Endodermal cell (in vitro differentiated cells): ENCODE measurements around the gene ANKMY1. TPM values are rescaled to one million over a fixed set of nuclear protein-coding genes. Genes with fewer than 3 reads are reported as not detected.
"Not testable (repeated sequence)": the region's sequence is repeated elsewhere in the genome, so short reads cannot be mapped to it uniquely, and the experiment has no call there.

ENCODE experiments used
- DNase-seq: peaks from one replicate; pipeline ENCODE4 v3.0.0-alpha.2; 2017
- H3K27ac ChIP-seq: 2 replicates; pipeline ENCODE4 v1.5.1; 2013; ENCODE audit warnings: mild to moderate bottlenecking, low read depth, low read length, moderate library complexity
- H3K27me3 ChIP-seq: 2 replicates; pipeline ENCODE4 v1.6.1; 2013; ENCODE audit warnings: mild to moderate bottlenecking, low read length, moderate library complexity; ENCODE audit not compliant: insufficient read depth, control insufficient read depth, poor library complexity, severe bottlenecking
- H3K36me3 ChIP-seq: 2 replicates; pipeline ENCODE4 v1.7.0; 2013; ENCODE audit warnings: mild to moderate bottlenecking, low read length, moderate library complexity; ENCODE audit not compliant: control insufficient read depth, insufficient read depth
- H3K4me1 ChIP-seq: one replicate; pipeline ENCODE4 v1.7.0; 2013; ENCODE audit warnings: low read length; ENCODE audit not compliant: control insufficient read depth, insufficient read depth
- H3K4me3 ChIP-seq: 2 replicates; pipeline ENCODE4 v1.5.1; 2013; ENCODE audit warnings: mild to moderate bottlenecking, low read length, moderate library complexity
- H3K9ac ChIP-seq: 2 replicates; pipeline ENCODE4 v1.6.1; 2013; ENCODE audit warnings: mild to moderate bottlenecking, low read length, moderate library complexity; ENCODE audit not compliant: poor library complexity, severe bottlenecking; ENCODE audit errors: extremely low read depth
- H3K9me3 ChIP-seq: 2 replicates; pipeline ENCODE4 v1.6.1; 2013; ENCODE audit warnings: mild to moderate bottlenecking, low read length, moderate library complexity; ENCODE audit not compliant: control insufficient read depth
- H3K27ac Mint-ChIP-seq: 2 replicates; pipeline ENCODE4 v1.8.0; 2020; ENCODE audit warnings: mixed read lengths
- H3K27me3 Mint-ChIP-seq: 2 replicates; pipeline ENCODE4 v1.8.0; 2021; ENCODE audit warnings: mild to moderate bottlenecking, mixed read lengths; ENCODE audit not compliant: insufficient read depth
- H3K36me3 Mint-ChIP-seq: 2 replicates; pipeline ENCODE4 v1.8.0; 2020; ENCODE audit warnings: low read depth, mixed read lengths
- H3K4me1 Mint-ChIP-seq: 2 replicates; pipeline ENCODE4 v1.8.0; 2020; ENCODE audit warnings: mixed read lengths
- H3K4me3 Mint-ChIP-seq: 2 replicates; pipeline ENCODE4 v1.8.0; 2020; ENCODE audit warnings: mild to moderate bottlenecking, moderate library complexity, mixed read lengths
- H3K9me3 Mint-ChIP-seq: 2 replicates; pipeline ENCODE4 v1.8.0; 2020; ENCODE audit warnings: mild to moderate bottlenecking, mixed read lengths
- CTCF ChIP-seq: fragments of 200-600 bp; sonication (generic); conservative IDR thresholded peaks from 2 replicates; pipeline ENCODE4 v1.5.0; 2021; ENCODE audit warnings: antibody characterized with exemption, mild to moderate bottlenecking
- WGBS, 2 experiments: methylation state at CpG; one replicate each; pipeline versions ENCODE4 v1.1.5 to v1.1.7; 2013; ENCODE audit warnings: missing lambda C conversion rate in 2 of 2, mixed read lengths in 1 of 2; ENCODE audit not compliant: insufficient coverage in 1 of 2, insufficient read length in 1 of 2; 5-methylcytosine and 5-hydroxymethylcytosine counted together
- total RNA-seq, 2 donors: library from RNA; stranded (reverse); fragmentation: NEBNext Ultra II Directional in 1 of 2; extraction: Animal tissue kit (Norgen Biotek cat#: 25700) in 1 of 2; gene quantifications; 2 replicates in 1 of 2; 3 replicates in 1 of 2; pipeline ENCODE4 v1.2.1, GENCODE V29; 2021

ANKMY1 gene
- total RNA-seq, 2 donors from 2014 or later: 7.4 to 13.3 TPM

DNA sequence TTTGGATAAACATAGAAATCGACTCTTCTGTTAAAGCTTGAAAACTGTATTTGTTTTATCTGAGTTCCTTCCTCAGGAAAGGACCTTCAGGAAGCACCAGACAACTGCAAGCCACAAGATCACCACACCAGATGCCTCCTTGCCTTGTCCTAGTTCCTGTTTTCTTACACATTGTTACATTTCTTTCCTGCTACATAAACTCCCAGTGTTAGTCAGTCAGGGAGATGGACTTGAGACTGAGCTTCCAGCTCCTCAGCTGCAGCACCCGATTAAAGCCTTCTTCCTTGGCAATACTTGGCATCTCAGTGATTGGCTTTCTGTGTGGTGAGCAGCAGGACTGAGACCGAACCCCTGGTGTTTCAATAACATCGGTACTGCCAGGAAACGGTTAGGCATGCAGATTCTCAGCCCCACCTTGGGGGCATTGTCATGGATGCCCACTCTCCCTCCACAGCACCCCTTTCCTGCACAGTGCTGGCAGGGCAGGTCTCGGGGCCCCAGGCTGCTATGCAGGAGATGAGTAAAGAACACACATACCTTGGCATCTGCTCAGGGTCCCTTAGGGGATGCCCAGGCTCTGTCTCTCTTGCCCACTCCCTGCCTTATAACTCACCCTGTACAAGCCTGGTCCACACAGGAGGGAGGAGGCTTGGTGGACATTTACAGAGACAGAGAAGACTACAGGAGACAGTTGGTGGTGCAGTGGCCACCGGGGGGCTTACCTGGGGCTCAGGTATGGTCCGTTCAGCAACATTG lies 32.6 kb downstream of the ANKMY1 start:
- no peak overlapping the region for H3K9ac ChIP-seq
- no peaks in the 10 kb centered on the region for H3K4me1 ChIP-seq
- Mint-ChIP-seq H3K9me3 (peaks cover 85% of the 10 kb centered on the region), H3K27ac (no peak overlapping the region), H3K36me3 (peaks cover 76% of the 10 kb centered on the region), H3K27me3 (peaks cover 13% of the 10 kb centered on the region), H3K4me1 (no peaks in the 10 kb centered on the region), H3K4me3 (no peak overlapping the region)
- 77 to 85% methylated on average over 5 to 8 of the region's 8 CpGs for WGBS, 2 experiments
- peaks cover 8% of the 10 kb centered on the region for H3K27me3 ChIP-seq
- H3K36me3 ChIP-seq: peaks cover 9% of the 10 kb centered on the region
- H3K9me3 ChIP-seq: peaks cover 38% of the 10 kb centered on the region
- TF ChIP-seq CTCF: no peak
- no peak overlapping the region for H3K4me3 ChIP-seq
- H3K27ac ChIP-seq: no peak overlapping the region
- peak; percentile 27 for DNase-seq

- Histone ChIP-seq H3K27ac (no peak overlapping the region), H3K4me3 (no peak overlapping the region), H3K4me1 (no peaks in the 10 kb centered on the region), H3K9ac (no peak overlapping the region), H3K27me3 (peaks cover 22% of the 10 kb centered on the region), H3K36me3 (peaks cover 9% of the 10 kb centered on the region), H3K9me3 (peaks cover 38% of the 10 kb centered on the region)
- peak; percentile 18 for DNase-seq
- Mint-ChIP-seq H3K9me3 (peaks cover 71% of the 10 kb centered on the region), H3K4me3 (no peak overlapping the region), H3K27ac (no peak overlapping the region), H3K27me3 (peaks cover 28% of the 10 kb centered on the region), H3K36me3 (peaks cover 68% of the 10 kb centered on the region), H3K4me1 (peaks cover 2% of the 10 kb centered on the region)
- WGBS, 2 experiments: 91 to 93% methylated on average over 26 to 32 of the region's 32 CpGs
- TF ChIP-seq CTCF: no peak
These were observed 34.1 kb downstream of the ANKMY1 start for GRCh38 chr2:240523451-240524281.

DNA sequence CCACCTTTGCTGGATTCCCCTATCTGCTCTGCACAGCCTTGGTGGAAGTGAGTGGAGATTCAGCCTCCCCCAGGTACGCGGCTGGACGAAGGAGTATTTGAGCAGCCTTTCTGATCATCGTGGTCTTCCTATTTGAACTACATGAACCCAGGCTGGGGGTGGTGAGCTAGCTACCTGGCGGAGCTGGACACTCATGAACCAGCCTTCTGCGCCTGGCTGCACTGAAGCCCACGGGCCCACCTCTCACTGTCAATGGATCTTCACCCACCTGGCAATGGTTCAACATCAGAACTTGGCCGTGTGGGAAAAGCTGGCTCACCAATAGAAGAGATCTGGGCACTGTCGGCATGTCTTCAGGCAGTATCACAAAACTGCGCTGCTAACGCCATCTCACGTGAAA lies 35.4 kb downstream of the ANKMY1 start:
- H3K27ac ChIP-seq: no peak overlapping the region
- H3K4me3 ChIP-seq: no peak overlapping the region
- H3K27me3 ChIP-seq: peaks cover 23% of the 10 kb centered on the region
- no peaks in the 10 kb centered on the region for H3K4me1 ChIP-seq
- no peak for TF ChIP-seq CTCF
- Mint-ChIP-seq H3K27ac (no peak overlapping the region), H3K4me3 (no peak overlapping the region), H3K36me3 (peaks cover 67% of the 10 kb centered on the region), H3K9me3 (peaks cover 71% of the 10 kb centered on the region), H3K27me3 (peaks cover 35% of the 10 kb centered on the region), H3K4me1 (peaks cover 2% of the 10 kb centered on the region)
- H3K9ac ChIP-seq: no peak overlapping the region
- peak; percentile 21 for DNase-seq
- peaks cover 9% of the 10 kb centered on the region for H3K36me3 ChIP-seq
- peaks cover 38% of the 10 kb centered on the region for H3K9me3 ChIP-seq
- 94 to 97% methylated on average over 4 to 12 of the region's 12 CpGs for WGBS, 2 experiments

DNA sequence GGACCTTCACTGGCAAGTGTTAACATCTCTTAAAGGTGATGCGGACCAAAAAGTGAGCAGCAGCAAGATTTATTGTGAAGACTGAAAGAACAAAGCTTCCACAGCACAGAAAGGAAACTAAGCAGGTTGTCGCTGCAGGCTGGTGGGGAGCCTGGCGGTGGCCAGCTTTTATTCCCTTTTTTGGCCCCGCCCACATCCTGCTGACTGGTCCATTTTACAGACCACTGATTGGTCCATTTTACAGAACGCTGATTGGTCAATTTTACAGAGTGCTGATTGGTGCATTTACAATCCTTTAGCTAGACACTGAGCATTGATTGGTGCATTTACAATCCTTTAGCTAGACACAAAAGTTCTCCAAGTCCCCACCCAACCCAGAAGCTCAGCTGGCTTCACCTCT lies 35.9 kb downstream of the ANKMY1 start:
- 92 to 97% methylated on average over 5 of the region's 5 CpGs for WGBS, 2 experiments
- not testable (repeated sequence) for H3K27ac Mint-ChIP-seq, H3K4me1 Mint-ChIP-seq, H3K36me3 ChIP-seq, H3K9ac ChIP-seq, H3K4me3 ChIP-seq, H3K4me1 ChIP-seq, H3K4me3 Mint-ChIP-seq, H3K27ac ChIP-seq
- Histone ChIP-seq H3K9me3 (peaks cover 36% of the 10 kb centered on the region), H3K27me3 (peaks cover 23% of the 10 kb centered on the region)
- peak; percentile 36 for DNase-seq
- Mint-ChIP-seq H3K27me3 (peaks cover 37% of the 10 kb centered on the region), H3K9me3 (peaks cover 66% of the 10 kb centered on the region), H3K36me3 (peaks cover 61% of the 10 kb centered on the region)
